MM.1S (cell line): ENCODE measurements around the gene RPGR.

Experiments used
- DNase-seq: peaks from one replicate; pipeline ENCODE4 v3.0.0-alpha.2; 2015
- H2AFZ ChIP-seq: fragments of 300-600 bp; sonication (generic); 2 replicates; pipeline ENCODE4 v1.6.0; 2016; ENCODE audit warnings: antibody characterized with exemption, low read length
- H3F3A ChIP-seq: fragments of 300-600 bp; sonication (generic); 2 replicates; pipeline ENCODE4 v1.6.1; 2016; ENCODE audit warnings: mild to moderate bottlenecking, antibody characterized with exemption, low read length, moderate library complexity, mixed read lengths; ENCODE audit not compliant: insufficient read depth
- H3K27ac ChIP-seq: fragments of 300-600 bp; sonication (generic); 2 replicates; pipeline ENCODE4 v1.5.1; 2016; ENCODE audit warnings: mild to moderate bottlenecking, low read length
- H3K27me3 ChIP-seq: fragments of 300-600 bp; sonication (generic); replicated peaks from 2 replicates; pipeline ENCODE4 v1.6.0; 2016; ENCODE audit warnings: low read length; ENCODE audit not compliant: insufficient read depth
- H3K36me3 ChIP-seq: fragments of 300-600 bp; sonication (generic); replicated peaks from 2 replicates; pipeline ENCODE4 v1.6.1; 2016; ENCODE audit warnings: mild to moderate bottlenecking, low read length, mixed read lengths; ENCODE audit not compliant: insufficient read depth
- H3K4me1 ChIP-seq: fragments of 300-600 bp; sonication (generic); 2 replicates; pipeline ENCODE4 v1.6.1; 2016; ENCODE audit warnings: low read length, mixed read lengths
- H3K4me2 ChIP-seq: fragments of 300-600 bp; sonication (generic); 2 replicates; pipeline ENCODE4 v1.6.0; 2016; ENCODE audit warnings: low read depth, low read length
- H3K4me3 ChIP-seq: fragments of 300-600 bp; sonication (generic); 2 replicates; pipeline ENCODE4 v1.5.1; 2016; ENCODE audit warnings: low read length, mixed read lengths
- H3K79me2 ChIP-seq: fragments of 300-600 bp; sonication (generic); 2 replicates; pipeline ENCODE4 v1.6.1; 2016; ENCODE audit warnings: mixed run types, low read length, mixed read lengths
- H3K9ac ChIP-seq: fragments of 300-600 bp; sonication (generic); 2 replicates; pipeline ENCODE4 v1.6.1; 2016; ENCODE audit warnings: low read length, mixed read lengths
- H3K9me2 ChIP-seq: fragments of 300-600 bp; sonication (generic); replicated peaks from 2 replicates; pipeline ENCODE4 v1.6.1; 2016; ENCODE audit warnings: mild to moderate bottlenecking, low read length, mixed read lengths; ENCODE audit not compliant: insufficient read depth
- H3K9me3 ChIP-seq: fragments of 300-600 bp; sonication (generic); replicated peaks from 2 replicates; pipeline ENCODE4 v1.6.1; 2016; ENCODE audit warnings: mild to moderate bottlenecking, low read length, mixed read lengths; ENCODE audit not compliant: insufficient read depth
- H4K20me1 ChIP-seq: fragments of 300-600 bp; sonication (generic); 2 replicates; pipeline ENCODE4 v1.6.1; 2016; ENCODE audit warnings: mild to moderate bottlenecking, low read length, moderate library complexity, mixed read lengths; ENCODE audit not compliant: insufficient read depth
- CTCF ChIP-seq: fragments of 300-600 bp; sonication (generic); IDR thresholded peaks from 2 replicates; pipeline ENCODE4 v1.5.1; 2016; ENCODE audit warnings: antibody characterized with exemption, low read length, mixed read lengths
- EZH2 ChIP-seq: fragments of 300-600 bp; sonication (generic); optimal IDR thresholded peaks from 2 replicates; pipeline ENCODE3; 2017; ENCODE audit warnings: low read depth, mild to moderate bottlenecking, antibody characterized with exemption, low read length, mixed read lengths
- EZH2phosphoT487 ChIP-seq: fragments of 300-600 bp; sonication (generic); IDR thresholded peaks from 2 replicates; pipeline ENCODE4 v1.6.1; 2018; ENCODE audit warnings: antibody characterized with exemption, low read length

RPGR gene

GRCh38 chrX:38356401-38356800, 29.1 kb upstream of the RPGR start:
- no peak overlapping the region for H3K4me3 ChIP-seq
- H3K36me3 ChIP-seq, result no peaks in the 10 kb centered on the region
- no peaks in the 10 kb centered on the region for H4K20me1 ChIP-seq
- H3K9me2 ChIP-seq, result no peaks in the 10 kb centered on the region
- no peak overlapping the region for H3K4me2 ChIP-seq
- TF ChIP-seq EZH2 (no peak), EZH2phosphoT487 (no peak), CTCF (no peak)
- no peaks in the 10 kb centered on the region for H3K4me1 ChIP-seq
- H3K79me2 ChIP-seq, result no peaks in the 10 kb centered on the region
- no peaks in the 10 kb centered on the region for H3K9me3 ChIP-seq
- no peak overlapping the region for H2AFZ ChIP-seq
- H3K27ac ChIP-seq, result no peak overlapping the region
- H3K9ac ChIP-seq, result no peak overlapping the region
- no peak for DNase-seq
- no peaks in the 10 kb centered on the region for H3K27me3 ChIP-seq
- H3F3A ChIP-seq, result no peaks in the 10 kb centered on the region

- no peak for TF ChIP-seq EZH2
- TF ChIP-seq EZH2phosphoT487, result no peak
- TF ChIP-seq CTCF, result no peak
- Histone ChIP-seq H3K9me3 (no peaks in the 10 kb centered on the region), H3K36me3 (no peaks in the 10 kb centered on the region), H4K20me1 (no peaks in the 10 kb centered on the region), H3K9me2 (no peaks in the 10 kb centered on the region), H2AFZ (no peak within 1 kb of the TSS), H3K9ac (no peak within 1 kb of the TSS), H3K4me1 (no peaks in the 10 kb centered on the region), H3K4me3 (no peak within 1 kb of the TSS), H3K4me2 (no peak within 1 kb of the TSS), H3K79me2 (no peaks in the 10 kb centered on the region), H3K27ac (no peak within 1 kb of the TSS), H3K27me3 (no peaks in the 10 kb centered on the region), H3F3A (no peaks in the 10 kb centered on the region)
- no peak for DNase-seq
Measured at GRCh38 chrX:38352362-38352761, 25.1 kb upstream of the RPGR start, which contains the start of gene OTC. OTC (plus strand) TSS chrX:38352604; CDS start chrX:38352697, 93 bp downstream.

GRCh38 chrX:38351346-38351745, 24.0 kb upstream of the RPGR start:
- Histone ChIP-seq H3K9me2 (no peaks in the 10 kb centered on the region), H2AFZ (no peak overlapping the region), H3K79me2 (no peaks in the 10 kb centered on the region), H3K27ac (no peak overlapping the region), H3K4me1 (no peaks in the 10 kb centered on the region), H3K9me3 (no peaks in the 10 kb centered on the region), H3K4me3 (no peak overlapping the region), H3K27me3 (no peaks in the 10 kb centered on the region), H3K9ac (no peak overlapping the region), H3K4me2 (no peak overlapping the region), H4K20me1 (no peaks in the 10 kb centered on the region), H3F3A (no peaks in the 10 kb centered on the region), H3K36me3 (no peaks in the 10 kb centered on the region)
- no peak for DNase-seq
- TF ChIP-seq EZH2 (no peak), CTCF (no peak), EZH2phosphoT487 (no peak)
